ENCODE measurements around the gene NDUFAF4. TPM values are rescaled to one million over a fixed set of nuclear protein-coding genes. Genes with fewer than 3 reads are reported as not detected.

The NDUFAF4 gene
- total and polyA plus RNA-seq, 10 of the 15 experiments (the other 5 are each of a cell fraction or from before 2014, with no cell fraction given): 26.9 to 188 (median 76.9) TPM

GRCh38 chr6:96911171-96911570, 13.5 kb upstream of the NDUFAF4 start:
- no peak for DNase-seq (ENCODE audit: low read depth, low spot score)
- ATAC-seq: no peak
- H3K9me3 ChIP-seq (replicated peaks; ENCODE audit: control insufficient read depth, insufficient read depth, low read length): no peaks in the 10 kb centered on the region
- no peaks in the 10 kb centered on the region for H3K79me2 ChIP-seq (ENCODE audit: control insufficient read depth, insufficient read depth, low read length)
- H3K4me3 ChIP-seq: no peak overlapping the region
- TF ChIP-seq ZNF592 (IDR thresholded peaks at IDR 0.05) (no peak), JUNB (IDR thresholded peaks at IDR 0.05) (no peak), ELK1 (IDR thresholded peaks at IDR 0.05; ENCODE audit: low read depth, low read length) (no peak), CBX3 (IDR thresholded peaks at IDR 0.05; ENCODE audit: borderline replicate concordance, low read depth) (no peak), IRF4 (IDR thresholded peaks at IDR 0.05; ENCODE audit: low read depth, low read length) (no peak), TCF12 (IDR thresholded peaks at IDR 0.05; ENCODE audit: low read depth, low read length) (no peak), HDAC2 (IDR thresholded peaks at IDR 0.05) (no peak), SMAD1 (IDR thresholded peaks at IDR 0.05; ENCODE audit: low read depth, partially characterized antibody) (no peak), FOXK2 (IDR thresholded peaks at IDR 0.05) (no peak), ZNF687 (IDR thresholded peaks at IDR 0.05) (no peak), GABPA (IDR thresholded peaks at IDR 0.05; ENCODE audit: low read depth) (no peak), BRCA1 (IDR thresholded peaks at IDR 0.05; ENCODE audit: low read depth, low read length) (no peak), ZBTB33 (IDR thresholded peaks at IDR 0.05) (no peak), SPI1 (IDR thresholded peaks at IDR 0.05; ENCODE audit: borderline replicate concordance, insufficient read depth, low read depth, low read length) (no peak), TCF7 (IDR thresholded peaks at IDR 0.05; ENCODE audit: borderline replicate concordance) (no peak)
- ChIA-PET CTCF (interaction anchor here (1.2 to 1.6 kb wide), 3 partner anchors 10 to 13 kb away, joined by 3 to 5 read pairs (median 3); no protein-coding TSS in a partner anchor), SMC1A (ENCODE audit: uncharacterized antibody, unreplicated experiment) (interaction anchor here (0.9 to 2.5 kb wide), 3 partner anchors 10 to 149 kb away, joined by 3 to 12 read pairs (median 4); no protein-coding TSS in a partner anchor), RAD21 (ENCODE audit: unreplicated experiment) (no interaction called here), POLR2A (no interaction called here)
- no peak overlapping the region for H3K4me2 ChIP-seq (ENCODE audit: control insufficient read depth, insufficient read depth)
- H3K27ac ChIP-seq (ENCODE audit: control insufficient read depth, insufficient read depth): no peak overlapping the region
- 54% methylated on average over 3 of the region's 3 CpGs for WGBS (ENCODE audit: insufficient coverage, insufficient replicate concordance, low lambda C conversion rate, missing lambda C conversion rate)
- in situ Hi-C loops (cut with MboI) (no loop called here), intact Hi-C loops (cut with micrococcal nuclease; ENCODE audit: unreplicated experiment) (no loop called here)
- H3K4me1 ChIP-seq (ENCODE audit: control insufficient read depth, insufficient read depth, low read length): no peaks in the 10 kb centered on the region
- no peak for FAIRE-seq
- no TSS peak for BruUV-seq (replicated peaks)
- H3K27me3 ChIP-seq (replicated peaks in 1 of 2; ENCODE audit: control insufficient read depth in 2 of 2, insufficient read depth in 2 of 2, low read length in 1 of 2): peaks cover 0 to 1% of the 10 kb centered on the region in 2 experiments; a peak in 2 of 4 replicates
- no peaks in the 10 kb centered on the region for H3K36me3 ChIP-seq (ENCODE audit: control insufficient read depth in 2 of 2, insufficient read depth in 2 of 2, low read length in 1 of 2)
- no peak overlapping the region for H3K9ac ChIP-seq (ENCODE audit: control insufficient read depth, insufficient read depth, low read length)
- H4K20me1 ChIP-seq (ENCODE audit: control insufficient read depth, insufficient read depth): no peaks in the 10 kb centered on the region
- no peak overlapping the region for H2AFZ ChIP-seq (ENCODE audit: control insufficient read depth, low read depth, low read length)

All from GM12878 (cell line).